SU-DHL-6 (cell line): ENCODE measurements around the gene CNPPD1.
"Not testable (repeated sequence)": the region's sequence is repeated elsewhere in the genome, so short reads cannot be mapped to it uniquely, and the experiment has no call there.

Experiments
- H2AFZ ChIP-seq: fragments of 200-600 bp; sonication (generic); 2 replicates; pipeline ENCODE4 v1.6.1; 2014; ENCODE audit warnings: low read depth, mild to moderate bottlenecking, moderate library complexity, mixed read lengths, antibody characterized with exemption, low read length; ENCODE audit not compliant: severe bottlenecking
- H3F3A ChIP-seq: fragments of 200-600 bp; shearing (Covaris generic); 2 replicates; pipeline ENCODE4 v1.6.0; 2016; ENCODE audit warnings: antibody characterized with exemption, mild to moderate bottlenecking; ENCODE audit not compliant: insufficient read depth
- H3K27ac ChIP-seq: fragments of 200-600 bp; sonication (generic); 2 replicates; pipeline ENCODE4 v1.5.1; 2016; ENCODE audit warnings: low read depth, mild to moderate bottlenecking, low read length, moderate library complexity, mixed read lengths
- H3K27me3 ChIP-seq: fragments of 200-600 bp; sonication (generic), shearing (Covaris generic); 2 replicates; pipeline ENCODE4 v1.6.0; 2014; ENCODE audit warnings: mild to moderate bottlenecking, low read length
- H3K36me3 ChIP-seq: fragments of 200-600 bp; sonication (generic); 2 replicates; pipeline ENCODE4 v1.6.1; 2014; ENCODE audit warnings: mild to moderate bottlenecking, low read length, mixed read lengths
- H3K4me2 ChIP-seq: fragments of 300-600, 200-600 bp; shearing (Covaris generic), sonication (generic); 2 replicates; pipeline ENCODE4 v1.6.0; 2014; ENCODE audit warnings: low read length, low read depth, mild to moderate bottlenecking; ENCODE audit not compliant: poor library complexity, severe bottlenecking
- H3K4me3 ChIP-seq: fragments of 200-600 bp; sonication (generic); 2 replicates; pipeline ENCODE4 v1.5.1; 2014; ENCODE audit warnings: antibody characterized with exemption, low read length, mild to moderate bottlenecking, mixed read lengths; ENCODE audit not compliant: insufficient read depth, poor library complexity, severe bottlenecking
- H3K79me2 ChIP-seq: fragments of 200-600 bp; sonication (generic); 2 replicates; pipeline ENCODE4 v1.6.1; 2014; ENCODE audit warnings: mild to moderate bottlenecking, low read length, moderate library complexity; ENCODE audit not compliant: insufficient read depth
- H3K9ac ChIP-seq: fragments of 200-600 bp; sonication (generic); 2 replicates; pipeline ENCODE4 v1.7.0; 2014; ENCODE audit warnings: mild to moderate bottlenecking, low read length
- H3K9me2 ChIP-seq: fragments of 200-600 bp; sonication (generic); replicated peaks from 2 replicates; pipeline ENCODE4 v1.6.1; 2014; ENCODE audit warnings: low read length; ENCODE audit not compliant: insufficient read depth
- H3K9me3 ChIP-seq: fragments of 200-600 bp; sonication (generic); 2 replicates; pipeline ENCODE4 v1.6.1; 2014; ENCODE audit warnings: low read length, mixed read lengths; ENCODE audit not compliant: insufficient read depth
- H4K20me1 ChIP-seq: fragments of 200-600 bp; sonication (generic); 2 replicates; pipeline ENCODE4 v1.6.1; 2014; ENCODE audit warnings: low read depth, mild to moderate bottlenecking, antibody characterized with exemption, low read length, moderate library complexity, mixed read lengths
- CTCF ChIP-seq: fragments of 200-600 bp; sonication (generic); IDR thresholded peaks from one replicate; pipeline ENCODE4 v1.5.1; 2017; ENCODE audit warnings: antibody characterized with exemption, mild to moderate bottlenecking, low read length, moderate library complexity; ENCODE audit not compliant: insufficient read depth, poor library complexity, severe bottlenecking
- EZH2phosphoT487 ChIP-seq: fragments of 200-600 bp; sonication (generic), shearing (Covaris generic); conservative IDR thresholded peaks from 2 replicates; pipeline ENCODE4 v1.6.1; 2018; ENCODE audit warnings: mild to moderate bottlenecking, antibody characterized with exemption, low read length, moderate library complexity, mixed read lengths

CNPPD1 gene

GRCh38 chr2:219205165-219205538 lies 28.4 kb upstream of the CNPPD1 start:
- Histone ChIP-seq H3K79me2 (no peaks in the 10 kb centered on the region), H3K9me2 (no peaks in the 10 kb centered on the region), H3F3A (no peaks in the 10 kb centered on the region), H3K9ac (no peak overlapping the region), H4K20me1 (no peaks in the 10 kb centered on the region), H3K4me2 (no peak overlapping the region), H3K4me3 (no peak overlapping the region), H3K36me3 (no peaks in the 10 kb centered on the region), H3K27me3 (no peaks in the 10 kb centered on the region), H2AFZ (no peak overlapping the region), H3K27ac (no peak overlapping the region), H3K9me3 (no peaks in the 10 kb centered on the region)
- TF ChIP-seq CTCF: no peak
- no peak for TF ChIP-seq EZH2phosphoT487

- Histone ChIP-seq H2AFZ (no peak overlapping the region), H3K79me2 (no peaks in the 10 kb centered on the region), H3K4me3 (no peak overlapping the region), H3K9me2 (no peaks in the 10 kb centered on the region), H3K27me3 (no peaks in the 10 kb centered on the region), H3F3A (no peaks in the 10 kb centered on the region), H3K9me3 (no peaks in the 10 kb centered on the region), H3K9ac (no peak overlapping the region), H3K4me2 (no peak overlapping the region), H3K36me3 (no peaks in the 10 kb centered on the region), H3K27ac (no peak overlapping the region), H4K20me1 (no peaks in the 10 kb centered on the region)
- TF ChIP-seq CTCF (no peak), EZH2phosphoT487 (no peak)
Measured at GRCh38 chr2:219204425-219205164, 27.9 kb upstream of the CNPPD1 start.

- not testable (repeated sequence) for H3K27me3 ChIP-seq, H4K20me1 ChIP-seq, H3K9ac ChIP-seq, H3K4me2 ChIP-seq, H3F3A ChIP-seq, H3K9me2 ChIP-seq, H3K9me3 ChIP-seq, H3K79me2 ChIP-seq, H3K4me3 ChIP-seq, H2AFZ ChIP-seq, H3K36me3 ChIP-seq, H3K27ac ChIP-seq
Measured at GRCh38 chr2:219201331-219201730, 24.6 kb upstream of the CNPPD1 start.

- H3K36me3 ChIP-seq, H3K27ac ChIP-seq, H3K9me3 ChIP-seq, H3F3A ChIP-seq, H3K27me3 ChIP-seq, H3K9ac ChIP-seq, H2AFZ ChIP-seq, H3K4me3 ChIP-seq, H3K4me2 ChIP-seq, H3K9me2 ChIP-seq, H4K20me1 ChIP-seq, H3K79me2 ChIP-seq: not testable (repeated sequence)
Measured at GRCh38 chr2:219200502-219201326, 24.0 kb upstream of the CNPPD1 start.
